Mucosa of descending colon (tissue), 3 donors: Measurements from ENCODE around the gene TLR2. TPM values are rescaled to one million over a fixed set of nuclear protein-coding genes. Genes with fewer than 3 reads are reported as not detected.
"Not testable (repeated sequence)": the region's sequence is repeated elsewhere in the genome, so short reads cannot be mapped to it uniquely, and the experiment has no call there.

Source experiments
- ATAC-seq: fragments of 200-7000 bp; cut with Tn5 transposase; one replicate; pipeline ENCODE4 v1.9.1; 2020; ENCODE audit warnings: mild to moderate bottlenecking, moderate library complexity
- DNase-seq, 3 donors: peaks; one replicate each; pipeline ENCODE4 v3.0.0-alpha.2; 2020
- H3K36me3 ChIP-seq: fragments of 200-600 bp; one replicate; pipeline ENCODE4 v1.8.0; 2021; ENCODE audit warnings: low read depth, mild to moderate bottlenecking
- H3K4me1 ChIP-seq: fragments of 200-600 bp; one replicate; pipeline ENCODE4 v1.8.0; 2021; ENCODE audit warnings: low read depth, mild to moderate bottlenecking
- H3K4me3 ChIP-seq: fragments of 200-600 bp; one replicate; pipeline ENCODE4 v1.8.0; 2021; ENCODE audit warnings: mild to moderate bottlenecking
- H3K9me3 ChIP-seq: fragments of 200-600 bp; one replicate; pipeline ENCODE4 v1.8.0; 2021; ENCODE audit warnings: mild to moderate bottlenecking
- intact Hi-C, 2 donors: fragments of 100-400 bp; cut with DNase I in 1 of 2; cut with micrococcal nuclease in 1 of 2; formaldehyde crosslinking; loops; one replicate each; pipeline versions ENCODE4 v1.11.0 to v1.11.1; 2022; cut with DNase I, micrococcal nuclease
- total RNA-seq, 3 donors: library from RNA; stranded (reverse); fragmentation: NEBNext Ultra II Directional in 2 of 3; extraction: Animal tissue kit (Norgen Biotek cat#: 25700) in 2 of 3; gene quantifications; one replicate each; pipeline versions ENCODE4 v1.2.1 to v1.2.4, GENCODE V29; 2021 to 2023
- TF ChIP-seq, protein P1 (sequence below): fragments of 200-600 bp; IDR thresholded peaks from one replicate; pipeline ENCODE4 v1.8.0; 2022; ENCODE audit warnings: antibody characterized with exemption, mild to moderate bottlenecking
- donor health status: DM: no; HTN: no; CAD: no; lungs with moderate emphysema.
- donor health status: DM: no; HTN: no; CAD: no.
- donor health status: DM: no; HTN: yes; CAD: no.

Gene TLR2
- total RNA-seq, 3 donors from 2014 or later = 2.0 to 12.9 (median 7.7) TPM

- Histone ChIP-seq H3K9me3 (no peaks in the 10 kb centered on the region), H3K4me3 (no peak overlapping the region), H3K36me3 (no peaks in the 10 kb centered on the region), H3K4me1 (no peaks in the 10 kb centered on the region)
- DNase-seq = no peak
- intact Hi-C loops = no loop called here
- ATAC-seq = no peak
- TF ChIP-seq, protein P1, sequence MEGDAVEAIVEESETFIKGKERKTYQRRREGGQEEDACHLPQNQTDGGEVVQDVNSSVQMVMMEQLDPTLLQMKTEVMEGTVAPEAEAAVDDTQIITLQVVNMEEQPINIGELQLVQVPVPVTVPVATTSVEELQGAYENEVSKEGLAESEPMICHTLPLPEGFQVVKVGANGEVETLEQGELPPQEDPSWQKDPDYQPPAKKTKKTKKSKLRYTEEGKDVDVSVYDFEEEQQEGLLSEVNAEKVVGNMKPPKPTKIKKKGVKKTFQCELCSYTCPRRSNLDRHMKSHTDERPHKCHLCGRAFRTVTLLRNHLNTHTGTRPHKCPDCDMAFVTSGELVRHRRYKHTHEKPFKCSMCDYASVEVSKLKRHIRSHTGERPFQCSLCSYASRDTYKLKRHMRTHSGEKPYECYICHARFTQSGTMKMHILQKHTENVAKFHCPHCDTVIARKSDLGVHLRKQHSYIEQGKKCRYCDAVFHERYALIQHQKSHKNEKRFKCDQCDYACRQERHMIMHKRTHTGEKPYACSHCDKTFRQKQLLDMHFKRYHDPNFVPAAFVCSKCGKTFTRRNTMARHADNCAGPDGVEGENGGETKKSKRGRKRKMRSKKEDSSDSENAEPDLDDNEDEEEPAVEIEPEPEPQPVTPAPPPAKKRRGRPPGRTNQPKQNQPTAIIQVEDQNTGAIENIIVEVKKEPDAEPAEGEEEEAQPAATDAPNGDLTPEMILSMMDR = no peak
These were observed 20.4 kb upstream of the TLR2 start for GRCh38 chr4:153663667-153664066.

DNA sequence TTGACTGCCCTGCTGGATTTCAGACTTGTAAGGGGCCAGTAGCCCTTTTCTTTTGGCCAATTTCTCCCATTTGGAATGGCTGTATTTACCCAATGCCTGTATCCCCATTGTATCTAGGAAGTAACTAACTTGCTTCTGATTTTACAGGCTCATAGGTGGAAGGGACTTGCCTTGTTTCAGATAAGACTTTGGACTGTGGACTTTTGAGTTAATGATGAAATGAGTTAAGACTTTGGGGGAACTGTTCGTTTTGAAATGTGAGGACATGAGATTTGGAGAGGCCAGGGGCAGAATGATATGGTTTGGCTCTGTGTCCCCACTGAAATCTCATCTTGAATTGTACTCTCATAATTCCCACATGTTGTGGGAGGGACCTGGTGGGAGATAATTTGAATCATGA, 17.6 kb upstream of the TLR2 start:
- intact Hi-C loops, H3K4me1 ChIP-seq, H3K4me3 ChIP-seq, ATAC-seq, H3K9me3 ChIP-seq, DNase-seq, H3K36me3 ChIP-seq: not testable (repeated sequence)

DNA sequence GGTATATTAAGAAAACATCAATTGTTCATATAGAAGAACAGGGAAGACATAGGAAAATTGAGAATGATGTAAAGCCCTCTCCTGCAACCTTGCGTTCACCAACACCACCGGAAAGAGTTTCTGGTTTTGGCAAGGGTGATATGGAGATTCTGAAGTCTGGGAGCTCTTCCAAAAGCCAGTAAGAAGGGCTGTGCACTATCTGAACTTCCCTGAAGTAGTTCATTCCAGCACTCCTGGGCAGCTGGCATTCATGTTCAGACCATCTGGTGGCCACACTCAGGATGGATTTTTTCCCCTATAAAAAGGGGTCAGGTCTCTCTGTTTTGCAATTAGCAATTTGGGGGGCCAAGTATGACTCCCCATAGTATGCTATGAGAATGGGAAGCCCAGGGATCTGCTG, 15.4 kb upstream of the TLR2 start:
- Histone ChIP-seq H3K4me3 (no peak overlapping the region), H3K4me1 (no peaks in the 10 kb centered on the region), H3K36me3 (no peaks in the 10 kb centered on the region), H3K9me3 (no peaks in the 10 kb centered on the region)
- intact Hi-C loops = no loop called here
- TF ChIP-seq, protein P1 = no peak
- ATAC-seq = no peak
- DNase-seq = no peak

- Histone ChIP-seq H3K36me3 (no peaks in the 10 kb centered on the region), H3K9me3 (no peaks in the 10 kb centered on the region), H3K4me1 (no peaks in the 10 kb centered on the region), H3K4me3 (no peak overlapping the region)
- TF ChIP-seq, protein P1 = no peak
- ATAC-seq (no peak), DNase-seq (no peak)
- intact Hi-C loops = no loop called here
These were observed 14.2 kb upstream of the TLR2 start for GRCh38 chr4:153669838-153670237.

DNA sequence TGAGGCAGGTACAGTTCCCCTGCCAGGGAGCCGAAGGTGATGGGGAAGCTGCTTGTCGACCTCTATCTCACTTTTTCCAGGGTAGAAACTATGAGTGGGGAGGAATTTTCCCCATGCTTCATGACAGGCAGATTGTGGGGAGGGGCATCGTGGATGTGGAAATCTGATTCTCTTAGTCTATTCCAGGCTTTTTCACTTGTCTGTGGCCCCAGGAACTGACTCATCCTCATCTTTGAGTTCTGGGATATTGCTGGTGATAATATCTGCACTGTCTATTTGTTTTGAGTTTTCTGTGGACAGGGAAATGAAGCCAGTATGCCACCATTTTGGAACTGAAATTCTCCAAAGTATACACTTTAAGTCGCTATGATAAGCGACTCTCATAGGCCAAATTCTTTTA, 7.6 kb upstream of the TLR2 start:
- no peak for ATAC-seq
- no peak overlapping the region for H3K4me3 ChIP-seq

DNA sequence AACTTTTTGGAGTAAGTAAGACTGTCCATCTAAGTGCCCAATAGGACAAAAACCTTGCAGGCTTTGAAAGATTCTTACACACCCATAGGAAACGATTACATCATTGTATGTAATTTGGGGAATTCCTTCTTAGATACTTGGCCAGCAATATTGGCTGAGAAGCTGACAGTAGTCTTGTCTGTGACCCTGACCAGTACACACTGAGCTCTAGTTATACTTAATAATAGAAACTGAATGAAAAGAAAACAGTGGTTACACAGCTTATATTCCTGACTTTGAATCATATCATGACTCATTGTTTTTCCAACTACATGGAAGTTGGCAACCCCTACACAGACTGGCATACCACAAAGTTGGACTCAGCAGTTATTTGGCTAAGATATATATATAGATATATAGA, 7.1 kb upstream of the TLR2 start:
- DNase-seq = no peak
- no peaks in the 10 kb centered on the region for H3K9me3 ChIP-seq
- no peaks in the 10 kb centered on the region for H3K36me3 ChIP-seq
- no peak for ATAC-seq
- intact Hi-C loops = no loop called here
- no peak overlapping the region for H3K4me3 ChIP-seq
- TF ChIP-seq, protein P1 = no peak
- no peaks in the 10 kb centered on the region for H3K4me1 ChIP-seq

More for the DNA sequence above, 7.6 kb upstream of the TLR2 start:
- no peaks in the 10 kb centered on the region for H3K4me1 ChIP-seq
- no peaks in the 10 kb centered on the region for H3K36me3 ChIP-seq
- no peak for DNase-seq
- intact Hi-C loops = no loop called here
- no peaks in the 10 kb centered on the region for H3K9me3 ChIP-seq
- TF ChIP-seq, protein P1 = no peak
